Measurements from ENCODE around the gene TBCK. TPM values are rescaled to one million over a fixed set of nuclear protein-coding genes. Genes with fewer than 3 reads are reported as not detected.

The TBCK gene
- polyA plus RNA-seq, 1 donor (not counting 4 experiments of a cell fraction or from before 2014, with no cell fraction given), result 19.3 TPM

GRCh38 chr4:106035204-106035603 lies 280.8 kb downstream of the TBCK start:
- Histone ChIP-seq H2AFZ (ENCODE audit: control insufficient read depth, low read length) (no peak overlapping the region), H3K4me2 (ENCODE audit: control insufficient read depth, extremely low read depth, insufficient read depth, low read depth, low read length) (no peak overlapping the region), H3K4me3 (ENCODE audit: control insufficient read depth in 2 of 3, extremely low read depth in 1 of 3, insufficient read depth in 2 of 3, low read depth in 1 of 3, low read length in 3 of 3) (no peak overlapping the region), H3K9me1 (ENCODE audit: control insufficient read depth, extremely low read depth, insufficient read depth, low read length) (no peaks in the 10 kb centered on the region), H3K9me3 (ENCODE audit: control insufficient read depth, low read depth, low read length) (no peaks in the 10 kb centered on the region), H3K79me2 (ENCODE audit: control insufficient read depth, insufficient read depth, low read length) (no peaks in the 10 kb centered on the region), H3K27me3 (ENCODE audit: control insufficient read depth, extremely low read depth, insufficient read depth, low read length) (no peaks in the 10 kb centered on the region), H3K9ac (ENCODE audit: control insufficient read depth, extremely low read depth, insufficient read depth, low read length) (no peak overlapping the region), H3K4me1 (ENCODE audit: control insufficient read depth, extremely low read depth, insufficient read depth, low read length) (peaks cover 10% of the 10 kb centered on the region), H4K20me1 (ENCODE audit: control insufficient read depth, extremely low read depth, insufficient read depth, low read length) (no peaks in the 10 kb centered on the region), H3K27ac (ENCODE audit: control insufficient read depth, insufficient read depth, low read length) (no peak overlapping the region), H3K36me3 (ENCODE audit: control insufficient read depth in 2 of 2, extremely low read depth in 1 of 2, insufficient read depth in 2 of 2, low read length in 2 of 2) (no peaks in the 10 kb centered on the region)
- DNase-seq (ENCODE audit: low read depth, low spot score) (no peak), FAIRE-seq (no peak)
- TF ChIP-seq CTCF (optimal IDR thresholded peaks at IDR 0.05 in 1 of 3, IDR thresholded peaks at IDR 0.05 in 1 of 3, conservative IDR thresholded peaks at IDR 0.05 in 1 of 3; ENCODE audit: extremely low read depth in 1 of 3, insufficient read depth in 2 of 3, low read length in 3 of 3), result no peak
- no peak for TF ChIP-seq EZH2 (IDR thresholded peaks at IDR 0.05; ENCODE audit: low read length)
- dilution Hi-C loops (cut with MboI; ENCODE audit: extremely low pct_ligation_motif_present, low sequenced_read_pairs), result no loop called here

- Histone ChIP-seq H4K20me1 (ENCODE audit: control insufficient read depth, extremely low read depth, insufficient read depth, low read length) (no peaks in the 10 kb centered on the region), H3K36me3 (ENCODE audit: control insufficient read depth in 2 of 2, extremely low read depth in 1 of 2, insufficient read depth in 2 of 2, low read length in 2 of 2) (no peaks in the 10 kb centered on the region)
These were observed 281.3 kb downstream of the TBCK start for GRCh38 chr4:106034751-106035150.

More at GRCh38 chr4:106034751-106035150, 281.3 kb downstream of the TBCK start:
- H3K9ac ChIP-seq (ENCODE audit: control insufficient read depth, extremely low read depth, insufficient read depth, low read length), result no peak overlapping the region
- no peak overlapping the region for H3K27ac ChIP-seq (ENCODE audit: control insufficient read depth, insufficient read depth, low read length)
- H3K27me3 ChIP-seq (ENCODE audit: control insufficient read depth, extremely low read depth, insufficient read depth, low read length), result no peaks in the 10 kb centered on the region
- FAIRE-seq (no peak), DNase-seq (ENCODE audit: low read depth, low spot score) (no peak)
- H2AFZ ChIP-seq (ENCODE audit: control insufficient read depth, low read length), result no peak overlapping the region
- no peak overlapping the region for H3K4me2 ChIP-seq (ENCODE audit: control insufficient read depth, extremely low read depth, insufficient read depth, low read depth, low read length)
- no peak overlapping the region for H3K4me3 ChIP-seq (ENCODE audit: control insufficient read depth in 2 of 3, extremely low read depth in 1 of 3, insufficient read depth in 2 of 3, low read depth in 1 of 3, low read length in 3 of 3)
- no peak for TF ChIP-seq EZH2 (IDR thresholded peaks at IDR 0.05; ENCODE audit: low read length)
- no peak for TF ChIP-seq CTCF (optimal IDR thresholded peaks at IDR 0.05 in 1 of 3, IDR thresholded peaks at IDR 0.05 in 1 of 3, conservative IDR thresholded peaks at IDR 0.05 in 1 of 3; ENCODE audit: extremely low read depth in 1 of 3, insufficient read depth in 2 of 3, low read length in 3 of 3)
- dilution Hi-C loops (cut with MboI; ENCODE audit: extremely low pct_ligation_motif_present, low sequenced_read_pairs), result no loop called here
- no peaks in the 10 kb centered on the region for H3K9me3 ChIP-seq (ENCODE audit: control insufficient read depth, low read depth, low read length)
- H3K9me1 ChIP-seq (ENCODE audit: control insufficient read depth, extremely low read depth, insufficient read depth, low read length), result no peaks in the 10 kb centered on the region
- peaks cover 10% of the 10 kb centered on the region for H3K4me1 ChIP-seq (ENCODE audit: control insufficient read depth, extremely low read depth, insufficient read depth, low read length)
- no peaks in the 10 kb centered on the region for H3K79me2 ChIP-seq (ENCODE audit: control insufficient read depth, insufficient read depth, low read length)
